Adrenal gland (tissue), 12 donors: ENCODE measurements around the gene SV2C. TPM values are rescaled to one million over a fixed set of nuclear protein-coding genes. Genes with fewer than 3 reads are reported as not detected.

ENCODE experiments used
- DNase-seq, 7 donors: peaks; one replicate each; pipeline ENCODE4 v3.0.0-alpha.2; 2019 to 2020
- H3K27ac ChIP-seq, 5 donors: fragments of 200-600 bp; sonication (generic) in 4 of 5; 1 replicate in 3 of 5; 2 replicates in 2 of 5; pipeline versions ENCODE4 v1.5.1 to v1.8.0; 2016 to 2020; ENCODE audit warnings: mild to moderate bottlenecking in 1 of 5
- H3K27me3 ChIP-seq: fragments of 200-600 bp; 2 replicates; pipeline ENCODE4 v1.8.0; 2021
- H3K36me3 ChIP-seq, 2 donors: fragments of 200-600 bp; replicated peaks in 1 of 2; 1 replicate in 1 of 2; 2 replicates in 1 of 2; pipeline versions ENCODE4 v1.5.1 to v1.8.0; 2018 to 2022
- H3K4me1 ChIP-seq, 2 donors: fragments of 200-600 bp; replicated peaks in 1 of 2; 1 replicate in 1 of 2; 2 replicates in 1 of 2; pipeline versions ENCODE4 v1.5.1 to v1.8.0; 2018 to 2021
- H3K4me3 ChIP-seq, 4 donors: fragments of 200-600 bp; sonication (generic) in 3 of 4; one replicate each; pipeline ENCODE4 v1.5.1; 2016 to 2018
- H3K9me3 ChIP-seq, 3 donors: fragments of 200-600 bp; sonication (generic) in 1 of 3; replicated peaks in 1 of 3; 1 replicate in 2 of 3; 2 replicates in 1 of 3; pipeline versions ENCODE4 v1.5.1 to v1.8.0; 2016 to 2021
- POLR2A ChIP-seq, 2 donors: fragments of 450-650 bp; IDR thresholded peaks; one replicate each; pipeline ENCODE4 v1.6.1; 2017; ENCODE audit warnings: antibody characterized with exemption in 2 of 2, mild to moderate bottlenecking in 2 of 2, moderate library complexity in 1 of 2
- WGBS, 4 donors: extraction: QIAGEN DNeasy Blood & Tissue Kit in 2 of 4; methylation state at CpG; one replicate each; pipeline versions ENCODE4 v1.1.5 to v1.1.7; 2013 to 2017; 5-methylcytosine and 5-hydroxymethylcytosine counted together
- intact Hi-C, 2 donors: fragments of 100-400 bp; cut with DNase I; formaldehyde crosslinking; loops; one replicate each; pipeline versions ENCODE4 v1.14.1 to v1.15.0; 2022 to 2023
- polyA plus RNA-seq, 3 donors: library from polyadenylated mRNA; stranded (reverse); fragments of 200-250 nt in 2 of 3; fragments of 350-450 nt in 1 of 3; fragmentation: Illumina TruSeq in 1 of 3; extraction: RNeasy Lipid Tissue Mini Kit (QIAGEN cat#74804) in 1 of 3; gene quantifications; one replicate each; pipeline ENCODE4 v1.2.3, GENCODE V29; 2013 to 2014
- total RNA-seq, 9 donors: library from RNA; depleted of rRNA in 4 of 9; stranded (reverse); fragments of >200 nt in 4 of 9; fragments of 120-200 nt in 1 of 9; fragmentation: NEBNext Ultra II Directional in 1 of 9; extraction: Animal tissue kit (Norgen Biotek cat#: 25700) in 1 of 9; gene quantifications; one replicate each; pipeline versions ENCODE4 v1.1.0 to v1.2.4, GENCODE V29; 2013 to 2023
- TF ChIP-seq, protein P1 (sequence below), 6 experiments: fragments of 450-650 bp in 4 of 6; fragments of 200-600 bp in 2 of 6; sonication (generic) in 1 of 6; IDR thresholded peaks; 1 replicate in 5 of 6; 2 replicates in 1 of 6; pipeline versions ENCODE4 v1.5.1 to v1.8.0; 2016 to 2021; ENCODE audit warnings: antibody characterized with exemption in 6 of 6, mild to moderate bottlenecking in 2 of 6, moderate library complexity in 1 of 6
- donor health status: healthy with polysubstance abuse.
- donor health status: Bipolar disorder and iron deficiency.
- donor health status: DM: yes; HTN: yes; CAD: no.
- donor health status: DM: no; HTN: no; CAD: no.
- donor health status: DM: no; HTN: no; CAD: no.
- donor health status: DM: yes; HTN: yes; CAD: no.

SV2C gene
- total and polyA plus RNA-seq, 12 donors: under 0.01 to 0.96 (median 0.19) TPM; not detected in 1

- H3K9me3 ChIP-seq: no peaks in the 10 kb centered on the region
- H3K27me3 ChIP-seq: no peaks in the 10 kb centered on the region
- TF ChIP-seq, protein P1, sequence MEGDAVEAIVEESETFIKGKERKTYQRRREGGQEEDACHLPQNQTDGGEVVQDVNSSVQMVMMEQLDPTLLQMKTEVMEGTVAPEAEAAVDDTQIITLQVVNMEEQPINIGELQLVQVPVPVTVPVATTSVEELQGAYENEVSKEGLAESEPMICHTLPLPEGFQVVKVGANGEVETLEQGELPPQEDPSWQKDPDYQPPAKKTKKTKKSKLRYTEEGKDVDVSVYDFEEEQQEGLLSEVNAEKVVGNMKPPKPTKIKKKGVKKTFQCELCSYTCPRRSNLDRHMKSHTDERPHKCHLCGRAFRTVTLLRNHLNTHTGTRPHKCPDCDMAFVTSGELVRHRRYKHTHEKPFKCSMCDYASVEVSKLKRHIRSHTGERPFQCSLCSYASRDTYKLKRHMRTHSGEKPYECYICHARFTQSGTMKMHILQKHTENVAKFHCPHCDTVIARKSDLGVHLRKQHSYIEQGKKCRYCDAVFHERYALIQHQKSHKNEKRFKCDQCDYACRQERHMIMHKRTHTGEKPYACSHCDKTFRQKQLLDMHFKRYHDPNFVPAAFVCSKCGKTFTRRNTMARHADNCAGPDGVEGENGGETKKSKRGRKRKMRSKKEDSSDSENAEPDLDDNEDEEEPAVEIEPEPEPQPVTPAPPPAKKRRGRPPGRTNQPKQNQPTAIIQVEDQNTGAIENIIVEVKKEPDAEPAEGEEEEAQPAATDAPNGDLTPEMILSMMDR (IDR thresholded peaks at IDR 0.05): no peak
- no peak for TF ChIP-seq POLR2A (IDR thresholded peaks at IDR 0.05)
- no peak overlapping the region for H3K27ac ChIP-seq
- 68 to 77% (median 69%) methylated on average over 5 of the region's 5 CpGs for WGBS, 4 donors
- no peaks in the 10 kb centered on the region for H3K4me1 ChIP-seq
- no peak for DNase-seq
- H3K36me3 ChIP-seq: no peaks in the 10 kb centered on the region
- intact Hi-C loops: no loop called here
- no peak overlapping the region for H3K4me3 ChIP-seq
These were observed 17.9 kb upstream of the SV2C start for GRCh38 chr5:76065258-76065657.

DNA sequence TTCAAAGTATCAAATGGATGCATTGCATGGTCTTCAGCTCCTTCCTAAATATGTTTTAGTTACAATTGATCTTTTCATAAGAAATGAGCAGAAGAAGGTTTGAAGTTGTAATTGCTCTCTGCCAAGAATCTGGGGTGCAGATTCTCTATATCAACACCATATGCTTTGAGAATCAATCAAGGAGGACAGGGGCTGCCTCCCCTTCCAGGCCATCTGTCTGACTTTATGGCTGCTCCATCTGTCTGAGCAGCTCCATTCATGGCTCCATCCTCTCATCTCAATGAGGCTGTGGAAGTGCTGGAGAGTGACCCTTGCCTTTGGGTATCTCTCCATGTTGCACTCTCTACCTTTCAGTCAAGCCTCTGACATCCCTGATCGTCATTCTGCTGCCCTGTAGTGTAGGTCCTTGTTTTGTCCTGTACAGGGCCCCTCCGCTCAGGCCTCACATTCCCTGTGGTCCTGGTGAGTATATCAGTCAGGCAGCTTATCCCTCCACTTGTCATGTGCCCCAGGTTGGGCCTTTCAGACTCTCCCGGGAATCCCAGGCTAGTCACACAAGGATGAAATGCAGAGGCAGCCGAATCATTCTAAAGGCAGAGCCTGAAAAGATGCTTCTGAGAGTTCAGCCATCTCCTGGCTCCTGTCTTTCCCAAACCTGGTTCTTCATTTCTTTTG, 14.0 kb upstream of the SV2C start:
- no peak for DNase-seq
- H3K4me1 ChIP-seq: no peaks in the 10 kb centered on the region
- peaks cover 5% of the 10 kb centered on the region for H3K27me3 ChIP-seq
- no peaks in the 10 kb centered on the region for H3K9me3 ChIP-seq
- intact Hi-C loops: no loop called here
- TF ChIP-seq, protein P1 (IDR thresholded peaks at IDR 0.05): no peak
- TF ChIP-seq POLR2A (IDR thresholded peaks at IDR 0.05): no peak
- WGBS, 4 donors: 69 to 74% (median 70%) methylated on average over 4 of the region's 4 CpGs
- H3K4me3 ChIP-seq: no peak overlapping the region
- H3K27ac ChIP-seq: no peak overlapping the region
- no peaks in the 10 kb centered on the region for H3K36me3 ChIP-seq

DNA sequence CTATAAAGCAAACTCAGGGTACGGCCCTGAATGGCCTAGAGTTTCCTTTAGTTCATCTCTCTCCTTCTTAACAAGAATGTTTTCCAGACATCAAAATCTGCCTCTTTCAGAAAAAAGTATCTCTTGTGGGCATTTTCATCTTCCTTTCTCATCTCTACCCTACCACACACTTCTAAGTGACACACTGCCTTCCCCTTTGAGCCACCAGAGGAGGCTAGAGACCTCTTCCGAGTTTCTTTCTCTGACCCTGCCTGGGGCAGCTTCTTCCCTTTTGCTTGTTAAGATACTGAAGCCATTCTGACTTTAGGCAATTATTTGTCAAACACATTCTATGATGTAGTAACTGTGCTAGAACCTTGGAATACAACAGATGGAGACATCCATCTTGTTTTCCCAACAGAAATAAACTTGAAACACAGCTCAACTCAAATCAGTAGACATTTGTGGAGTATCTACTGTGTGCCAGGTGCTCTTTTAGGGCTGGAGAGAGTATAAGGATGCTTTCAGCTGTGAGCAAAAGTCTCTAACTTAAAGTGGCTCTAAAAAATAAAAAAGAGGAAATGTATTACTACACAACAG, 8.6 kb upstream of the SV2C start:
- peaks cover 12% of the 10 kb centered on the region for H3K27me3 ChIP-seq
- no peaks in the 10 kb centered on the region for H3K36me3 ChIP-seq
- H3K4me1 ChIP-seq: no peaks in the 10 kb centered on the region
- H3K4me3 ChIP-seq: no peak overlapping the region
- WGBS, 4 donors: 42 to 51% (median 45%) methylated on average over 2 of the region's 2 CpGs
- no peak overlapping the region for H3K27ac ChIP-seq
- DNase-seq: peak in 2 of 7 donors; percentile 19 to 26
- intact Hi-C loops: no loop called here
- H3K9me3 ChIP-seq: no peaks in the 10 kb centered on the region
- no peak for TF ChIP-seq POLR2A (IDR thresholded peaks at IDR 0.05)
- TF ChIP-seq, protein P1 (IDR thresholded peaks at IDR 0.05): peak; percentile 33 to 68 (median 54)

- H3K4me3 ChIP-seq: no peak overlapping the region
- WGBS, 4 donors: 5 to 8% (median 5%) methylated on average over 21 to 45 of the region's 45 CpGs
- no peaks in the 10 kb centered on the region for H3K36me3 ChIP-seq
- intact Hi-C loops: no loop called here
- peaks cover 49% of the 10 kb centered on the region for H3K27me3 ChIP-seq
- no peak overlapping the region for H3K27ac ChIP-seq
- H3K9me3 ChIP-seq: no peaks in the 10 kb centered on the region
- peaks cover 0 to 7% of the 10 kb centered on the region in 2 donors for H3K4me1 ChIP-seq
- DNase-seq: no peak
- TF ChIP-seq, protein P1 (IDR thresholded peaks at IDR 0.05): no peak
- TF ChIP-seq POLR2A (IDR thresholded peaks at IDR 0.05): no peak
These were observed 1.1 kb upstream of the SV2C start for GRCh38 chr5:76081811-76082771.
